Activated naive CD4-positive, alpha-beta T cell treated with anti-CD3 and anti-CD28 coated beads, Interleukin-2, amount 50 U/mL, for 72 hours (primary cell): Measurements from ENCODE around the gene PSMD4. TPM values are rescaled to one million over a fixed set of nuclear protein-coding genes. Genes with fewer than 3 reads are reported as not detected.

Source experiments
- ATAC-seq, 2 donors: fragments of 150-1000 bp; cut with Tn5 transposase; 2 replicates each; pipeline ENCODE4 v1.10.0; 2021; ENCODE audit warnings: mild to moderate bottlenecking in 2 of 2, moderate library complexity in 2 of 2
- DNase-seq, 2 donors: peaks; one replicate each; pipeline ENCODE4 v3.0.0; 2021 to 2022; ENCODE audit warnings: low spot score in 2 of 2
- H3K27ac Mint-ChIP-seq, 2 donors: one replicate each; pipeline ENCODE4 v1.8.0; 2022; ENCODE audit warnings: mild to moderate bottlenecking in 2 of 2, mixed read lengths in 2 of 2
- H3K36me3 Mint-ChIP-seq, 2 donors: one replicate each; pipeline ENCODE4 v1.8.0; 2022; ENCODE audit warnings: mixed read lengths in 2 of 2
- H3K9me3 Mint-ChIP-seq, 2 donors: one replicate each; pipeline ENCODE4 v1.8.0; 2022; ENCODE audit warnings: mixed read lengths in 2 of 2
- total RNA-seq, 2 donors: library from RNA; stranded (reverse); gene quantifications; one replicate each; pipeline ENCODE4 v1.2.3, GENCODE V29; 2022

PSMD4 gene
- total RNA-seq, 2 donors from 2014 or later: 185 to 189 TPM

GRCh38 chr1:151314137-151314875, 59.8 kb downstream of the PSMD4 start:
- Mint-ChIP-seq H3K27ac (peak overlapping the region in 1 of 2 donors; percentile 88), H3K36me3 (peaks cover 0 to 12% of the 10 kb centered on the region in 2 donors), H3K9me3 (no peaks in the 10 kb centered on the region)
- DNase-seq: no peak
- ATAC-seq: no peak

GRCh38 chr1:151315565-151316235, 61.2 kb downstream of the PSMD4 start:
- H3K36me3 Mint-ChIP-seq: peaks cover 5 to 12% of the 10 kb centered on the region in 2 donors
- H3K9me3 Mint-ChIP-seq: no peaks in the 10 kb centered on the region

More at GRCh38 chr1:151315565-151316235, 61.2 kb downstream of the PSMD4 start:
- DNase-seq: no peak
- no peak for ATAC-seq
- H3K27ac Mint-ChIP-seq: peak overlapping the region; percentile 1 to 75

Other genes with a start within 250 kb of the PSMD4 start
- gene MINDY1, start 247.8 kb upstream of the PSMD4 start, total RNA-seq: 10 to 100 TPM; 23.3 to 32.3 TPM
- 10 to 100 TPM; 18.0 to 20.7 TPM for gene PRUNE1, start 246.3 kb upstream of the PSMD4 start, total RNA-seq
- gene BNIPL, start 218.1 kb upstream of the PSMD4 start, total RNA-seq: 1 to 10 TPM in 1 of 2 donors, under 1 TPM in 1; 0.89 to 3.1 TPM
- gene C1orf56, start 207.0 kb upstream of the PSMD4 start, total RNA-seq: 1 to 10 TPM in 1 of 2 donors, under 1 TPM in 1; 0.91 to 1.0 TPM
- 100 to 1,000 TPM; 104 to 166 TPM for gene CDC42SE1, start 195.1 kb upstream of the PSMD4 start, total RNA-seq
- 1 to 10 TPM; 5.6 TPM for gene MLLT11, start 194.3 kb upstream of the PSMD4 start, total RNA-seq
- 10 to 100 TPM in 1 of 2 donors, 1 to 10 TPM in 1; 5.6 to 14.1 TPM for gene GABPB2, start 184.0 kb upstream of the PSMD4 start, total RNA-seq
- gene SEMA6C, start 108.1 kb upstream of the PSMD4 start, total RNA-seq: 1 to 10 TPM; 2.8 to 7.1 TPM
- gene TNFAIP8L2, start 98.1 kb upstream of the PSMD4 start, total RNA-seq: 10 to 100 TPM in 1 of 2 donors, 1 to 10 TPM in 1; 6.9 to 18.5 TPM
- gene LYSMD1, start 88.8 kb upstream of the PSMD4 start, total RNA-seq: 10 to 100 TPM in 1 of 2 donors, 1 to 10 TPM in 1; 3.8 to 36.1 TPM
- gene SCNM1, start 88.6 kb upstream of the PSMD4 start, total RNA-seq: 10 to 100 TPM; 62.3 to 83.9 TPM
- under 1 TPM; 0.77 to 0.78 TPM for gene TMOD4, start 78.8 kb upstream of the PSMD4 start, total RNA-seq
- 10 to 100 TPM; 61.3 to 67.0 TPM for gene VPS72, start 64.5 kb upstream of the PSMD4 start, total RNA-seq
- 100 to 1,000 TPM in 1 of 2 donors, 10 to 100 TPM in 1; 88.0 to 137 TPM for gene PIP5K1A, start 56.2 kb upstream of the PSMD4 start, total RNA-seq
- gene ZNF687, start 27.6 kb downstream of the PSMD4 start, total RNA-seq: 10 to 100 TPM; 28.0 to 29.0 TPM
- gene PI4KB, start 72.7 kb downstream of the PSMD4 start, total RNA-seq: 10 to 100 TPM; 55.0 to 75.3 TPM
- gene RFX5, start 92.5 kb downstream of the PSMD4 start, total RNA-seq: 10 to 100 TPM; 56.9 to 61.3 TPM
- gene SELENBP1, start 118.0 kb downstream of the PSMD4 start, total RNA-seq: not detected
- gene PSMB4, start 144.8 kb downstream of the PSMD4 start, total RNA-seq: 100 to 1,000 TPM; 318 to 462 TPM
- 100 to 1,000 TPM in 1 of 2 donors, 10 to 100 TPM in 1; 89.5 to 104 TPM for gene POGZ, start 204.8 kb downstream of the PSMD4 start, total RNA-seq